ENCODE results near the gene PLD5. TPM values are rescaled to one million over a fixed set of nuclear protein-coding genes. Genes with fewer than 3 reads are reported as not detected.
"Not testable (repeated sequence)": the region's sequence is repeated elsewhere in the genome, so short reads cannot be mapped to it uniquely, and the experiment has no call there.

Gene PLD5
- total RNA-seq, 1 donor from 2014 or later = not detected

- no peak for DNase-seq (ENCODE audit: low read depth in 2 of 2)
Measured at GRCh38 chr1:242212401-242212800, 312.1 kb downstream of the PLD5 start.

- no peak for DNase-seq (ENCODE audit: low read depth in 2 of 2)
Measured at GRCh38 chr1:242211254-242212022, 313.1 kb downstream of the PLD5 start.

GRCh38 chr1:242210316-242210715 is 314.2 kb downstream of the PLD5 start:
- not testable (repeated sequence) for DNase-seq (ENCODE audit: low read depth in 2 of 2)

GRCh38 chr1:242209063-242209462 is 315.4 kb downstream of the PLD5 start:
- no peak for DNase-seq (ENCODE audit: low read depth in 2 of 2)

GRCh38 chr1:242208021-242208420 is 316.5 kb downstream of the PLD5 start:
- DNase-seq (ENCODE audit: low read depth in 2 of 2) = no peak

GRCh38 chr1:242206994-242207393 is 317.5 kb downstream of the PLD5 start:
- no peak for DNase-seq (ENCODE audit: low read depth in 2 of 2)

- DNase-seq (ENCODE audit: low read depth in 2 of 2) = no peak
Measured at GRCh38 chr1:242205622-242206489, 318.6 kb downstream of the PLD5 start.

GRCh38 chr1:242203262-242203661 is 321.2 kb downstream of the PLD5 start:
- DNase-seq (ENCODE audit: low read depth in 2 of 2) = no peak

- DNase-seq (ENCODE audit: low read depth in 2 of 2) = no peak
Measured at GRCh38 chr1:242201090-242201489, 323.4 kb downstream of the PLD5 start.

GRCh38 chr1:242199776-242200458 is 324.6 kb downstream of the PLD5 start:
- no peak for DNase-seq (ENCODE audit: low read depth in 2 of 2)

- DNase-seq (ENCODE audit: low read depth in 2 of 2) = no peak
Measured at GRCh38 chr1:242197907-242198820, 326.3 kb downstream of the PLD5 start.

- no peak for DNase-seq (ENCODE audit: low read depth in 2 of 2)
Measured at GRCh38 chr1:242196914-242197313, 327.6 kb downstream of the PLD5 start.

- no peak for DNase-seq (ENCODE audit: low read depth in 2 of 2)
Measured at GRCh38 chr1:242196101-242196500, 328.4 kb downstream of the PLD5 start.

- DNase-seq (ENCODE audit: low read depth in 2 of 2) = no peak
Measured at GRCh38 chr1:242189591-242189990, 334.9 kb downstream of the PLD5 start.

- no peak for DNase-seq (ENCODE audit: low read depth in 2 of 2)
Measured at GRCh38 chr1:242187816-242188215, 336.7 kb downstream of the PLD5 start.

GRCh38 chr1:242187171-242187570 is 337.3 kb downstream of the PLD5 start:
- no peak for DNase-seq (ENCODE audit: low read depth in 2 of 2)

- DNase-seq (ENCODE audit: low read depth in 2 of 2) = no peak
Measured at GRCh38 chr1:242185731-242186130, 338.8 kb downstream of the PLD5 start.

- DNase-seq (ENCODE audit: low read depth in 2 of 2) = no peak
Measured at GRCh38 chr1:242184955-242185354, 339.5 kb downstream of the PLD5 start.

GRCh38 chr1:242179767-242180166 is 344.7 kb downstream of the PLD5 start:
- not testable (repeated sequence) for DNase-seq (ENCODE audit: low read depth in 2 of 2)

GRCh38 chr1:242178924-242179708 is 345.4 kb downstream of the PLD5 start:
- no peak for DNase-seq (ENCODE audit: low read depth in 2 of 2)
